Frontal cortex (tissue), 4 donors: ENCODE data around the gene ZBED1. TPM values are rescaled to one million over a fixed set of nuclear protein-coding genes. Genes with fewer than 3 reads are reported as not detected.

Source experiments
- DNase-seq, 2 donors: peaks; one replicate each; pipeline ENCODE4 v3.0.0; 2012; ENCODE audit warnings: low spot score in 2 of 2
- FAIRE-seq: peaks from 2 replicates; lab custom pipeline; 2012; peaks lifted over from hg19 to GRCh38; lab: Jason Lieb, UNC
- total RNA-seq: library from RNA; depleted of rRNA; stranded (reverse); fragments of >200 nt; gene quantifications from one replicate; pipeline ENCODE4 v1.2.3, GENCODE V29; 2014
- donor health status: control.
- donor health status: control.
- donor health status: control.

The ZBED1 gene
- total RNA-seq, 1 donor from 2014 or later: 33.0 TPM

- DNase-seq (no peak), FAIRE-seq (no peak)
Observed at GRCh38 chrX:2439613-2440012, 61.2 kb downstream of the ZBED1 start.

Other genes starting within 250 kb of the ZBED1 start
- gene DHRSX, start within 50 bp of the ZBED1 start, total RNA-seq: 23.2 TPM
- 11.4 TPM for gene CD99, start 190.3 kb upstream of the ZBED1 start, total RNA-seq